Measurements from ENCODE around the gene SYNPR.

GRCh38 chr3:63532521-63532920 is 254.4 kb downstream of the SYNPR start:
- TF ChIP-seq, protein P1, sequence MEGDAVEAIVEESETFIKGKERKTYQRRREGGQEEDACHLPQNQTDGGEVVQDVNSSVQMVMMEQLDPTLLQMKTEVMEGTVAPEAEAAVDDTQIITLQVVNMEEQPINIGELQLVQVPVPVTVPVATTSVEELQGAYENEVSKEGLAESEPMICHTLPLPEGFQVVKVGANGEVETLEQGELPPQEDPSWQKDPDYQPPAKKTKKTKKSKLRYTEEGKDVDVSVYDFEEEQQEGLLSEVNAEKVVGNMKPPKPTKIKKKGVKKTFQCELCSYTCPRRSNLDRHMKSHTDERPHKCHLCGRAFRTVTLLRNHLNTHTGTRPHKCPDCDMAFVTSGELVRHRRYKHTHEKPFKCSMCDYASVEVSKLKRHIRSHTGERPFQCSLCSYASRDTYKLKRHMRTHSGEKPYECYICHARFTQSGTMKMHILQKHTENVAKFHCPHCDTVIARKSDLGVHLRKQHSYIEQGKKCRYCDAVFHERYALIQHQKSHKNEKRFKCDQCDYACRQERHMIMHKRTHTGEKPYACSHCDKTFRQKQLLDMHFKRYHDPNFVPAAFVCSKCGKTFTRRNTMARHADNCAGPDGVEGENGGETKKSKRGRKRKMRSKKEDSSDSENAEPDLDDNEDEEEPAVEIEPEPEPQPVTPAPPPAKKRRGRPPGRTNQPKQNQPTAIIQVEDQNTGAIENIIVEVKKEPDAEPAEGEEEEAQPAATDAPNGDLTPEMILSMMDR (IDR thresholded peaks at IDR 0.05) = no peak
- TF ChIP-seq AFF4 (CRISPR knock-in tag; IDR thresholded peaks at IDR 0.05; ENCODE audit: borderline replicate concordance) (no peak), ELF4 (CRISPR knock-in tag; IDR thresholded peaks at IDR 0.05; ENCODE audit: low read depth) (no peak), ESRRA (CRISPR knock-in tag; IDR thresholded peaks at IDR 0.05; ENCODE audit: borderline replicate concordance) (no peak), SP1 (CRISPR knock-in tag; conservative IDR thresholded peaks at IDR 0.05) (no peak), CBFB (CRISPR knock-in tag; IDR thresholded peaks at IDR 0.05; ENCODE audit: low read depth) (no peak)

Data from WTC11 (cell line).